CD4-positive, CD25-positive, alpha-beta regulatory T cell (primary cell): ENCODE data around the gene DTNB. TPM values are rescaled to one million over a fixed set of nuclear protein-coding genes. Genes with fewer than 3 reads are reported as not detected.
A peak's percentile ranks its signal among the peaks of the same experiment; 100 is the strongest.

Source experiments
- ATAC-seq, 2 donors: fragments of 150-1000 bp; cut with Tn5 transposase; one replicate each; pipeline ENCODE4 v1.10.0; 2021; ENCODE audit warnings: low read depth in 2 of 2, moderate number of reproducible peaks in 2 of 2, moderate library complexity in 1 of 2
- DNase-seq, 3 donors: peaks; one replicate each; pipeline versions ENCODE4 v3.0.0 to v3.0.0-alpha.2; 2012 to 2022; ENCODE audit warnings: mixed read lengths in 1 of 3
- H3K27ac ChIP-seq: one replicate; pipeline ENCODE4 v1.7.0; 2013; ENCODE audit warnings: mild to moderate bottlenecking, low read length; ENCODE audit not compliant: insufficient read depth, poor library complexity, severe bottlenecking
- H3K27me3 ChIP-seq: one replicate; pipeline ENCODE4 v1.7.0; 2013; ENCODE audit warnings: low read length; ENCODE audit not compliant: control insufficient read depth, insufficient read depth
- H3K36me3 ChIP-seq: one replicate; pipeline ENCODE4 v1.7.0; 2013; ENCODE audit warnings: mild to moderate bottlenecking, low read length, moderate library complexity; ENCODE audit not compliant: control insufficient read depth, insufficient read depth
- H3K4me1 ChIP-seq: 2 replicates; pipeline ENCODE4 v1.7.0; 2013; ENCODE audit warnings: mild to moderate bottlenecking, low read length; ENCODE audit not compliant: insufficient read depth, control insufficient read depth, poor library complexity, severe bottlenecking
- H3K4me3 ChIP-seq: one replicate; pipeline ENCODE4 v1.7.0; 2013; ENCODE audit warnings: low read depth, mild to moderate bottlenecking, low read length, moderate library complexity
- H3K9me3 ChIP-seq, 2 experiments: 1 replicate in 1 of 2; 2 replicates in 1 of 2; pipeline ENCODE4 v1.7.0; 2013; ENCODE audit warnings: low read length in 2 of 2, mild to moderate bottlenecking in 1 of 2, moderate library complexity in 1 of 2; ENCODE audit not compliant: control insufficient read depth in 2 of 2
- H3K27ac Mint-ChIP-seq, 3 donors: one replicate each; pipeline ENCODE4 v1.8.0; 2020 to 2022; ENCODE audit warnings: mild to moderate bottlenecking in 3 of 3, mixed read lengths in 3 of 3, moderate library complexity in 2 of 3
- H3K27me3 Mint-ChIP-seq: one replicate; pipeline ENCODE4 v1.8.0; 2022; ENCODE audit warnings: mild to moderate bottlenecking, mixed read lengths
- H3K36me3 Mint-ChIP-seq: one replicate; pipeline ENCODE4 v1.8.0; 2020; ENCODE audit warnings: mixed read lengths
- H3K4me1 Mint-ChIP-seq, 4 donors: one replicate each; pipeline ENCODE4 v1.8.0; 2020 to 2022; ENCODE audit warnings: mixed read lengths in 4 of 4, mild to moderate bottlenecking in 1 of 4
- H3K4me3 Mint-ChIP-seq, 4 donors: one replicate each; pipeline ENCODE4 v1.8.0; 2020 to 2022; ENCODE audit warnings: mild to moderate bottlenecking in 4 of 4, mixed read lengths in 4 of 4, moderate library complexity in 3 of 4
- H3K9me3 Mint-ChIP-seq, 7 donors: one replicate each; pipeline ENCODE4 v1.8.0; 2020 to 2022; ENCODE audit warnings: mixed read lengths in 7 of 7, mild to moderate bottlenecking in 3 of 7, moderate library complexity in 2 of 7
- polyA plus RNA-seq, 4 donors: library from polyadenylated mRNA; unstranded; fragments of 300-500 nt; fragmentation: Illumina TruSeq; gene quantifications; one replicate each; pipeline ENCODE4 v1.2.3, GENCODE V29; 2021
- total RNA-seq: library from RNA; stranded (reverse); gene quantifications from one replicate; pipeline ENCODE4 v1.2.3, GENCODE V29; 2022

The DTNB gene
- total and polyA plus RNA-seq, 5 donors from 2014 or later = 11.5 to 50.1 (median 15.0) TPM

- DNase-seq = peak in 1 of 3 donors; percentile 85
- Mint-ChIP-seq H3K27me3 (no peaks in the 10 kb centered on the region), H3K36me3 (peaks cover 28% of the 10 kb centered on the region), H3K9me3 (no peaks in the 10 kb centered on the region), H3K27ac (peak overlapping the region; percentile 38 to 89 (median 70)), H3K4me1 (peaks cover 12 to 20% (median 18%) of the 10 kb centered on the region in 4 donors), H3K4me3 (peak overlapping the region in 1 of 4 donors; percentile 18)
- peaks cover 22% of the 10 kb centered on the region for H3K36me3 ChIP-seq
- ATAC-seq = peak; percentile 40 to 60
- H3K4me3 ChIP-seq = peak overlapping the region; percentile 29
- no peaks in the 10 kb centered on the region for H3K9me3 ChIP-seq
- peak overlapping the region; percentile 24 for H3K27ac ChIP-seq
- H3K4me1 ChIP-seq = no peaks in the 10 kb centered on the region
- H3K27me3 ChIP-seq = no peaks in the 10 kb centered on the region
Observed at GRCh38 chr2:25453199-25453905, 220.0 kb downstream of the DTNB start.

GRCh38 chr2:25448808-25449207 lies 224.6 kb downstream of the DTNB start:
- no peak for DNase-seq
- no peak overlapping the region for H3K27ac ChIP-seq
- Mint-ChIP-seq H3K9me3 (no peaks in the 10 kb centered on the region), H3K27me3 (no peaks in the 10 kb centered on the region), H3K4me3 (no peak overlapping the region), H3K27ac (no peak overlapping the region), H3K36me3 (peaks cover 51% of the 10 kb centered on the region), H3K4me1 (peaks cover 9 to 18% (median 11%) of the 10 kb centered on the region in 4 donors)
- H3K4me1 ChIP-seq = no peaks in the 10 kb centered on the region
- no peak for ATAC-seq
- no peaks in the 10 kb centered on the region for H3K9me3 ChIP-seq
- H3K4me3 ChIP-seq = no peak overlapping the region
- H3K27me3 ChIP-seq = no peaks in the 10 kb centered on the region
- peaks cover 26% of the 10 kb centered on the region for H3K36me3 ChIP-seq

GRCh38 chr2:25447018-25447417 lies 226.4 kb downstream of the DTNB start:
- no peak overlapping the region for H3K27ac Mint-ChIP-seq
- H3K4me3 ChIP-seq = no peak overlapping the region
- H3K4me1 ChIP-seq = no peaks in the 10 kb centered on the region
- peaks cover 0 to 7% (median 2%) of the 10 kb centered on the region in 4 donors for H3K4me1 Mint-ChIP-seq
- no peaks in the 10 kb centered on the region for H3K27me3 Mint-ChIP-seq
- no peaks in the 10 kb centered on the region for H3K9me3 ChIP-seq
- peaks cover 26% of the 10 kb centered on the region for H3K36me3 ChIP-seq
- ATAC-seq (no peak), DNase-seq (no peak)
- H3K4me3 Mint-ChIP-seq = no peak overlapping the region
- H3K36me3 Mint-ChIP-seq = peaks cover 54% of the 10 kb centered on the region
- no peaks in the 10 kb centered on the region for H3K9me3 Mint-ChIP-seq
- no peaks in the 10 kb centered on the region for H3K27me3 ChIP-seq
- no peak overlapping the region for H3K27ac ChIP-seq

- Histone ChIP-seq H3K27ac (no peak overlapping the region), H3K27me3 (no peaks in the 10 kb centered on the region), H3K4me3 (no peak overlapping the region), H3K9me3 (no peaks in the 10 kb centered on the region), H3K36me3 (peaks cover 19% of the 10 kb centered on the region), H3K4me1 (no peaks in the 10 kb centered on the region)
- Mint-ChIP-seq H3K36me3 (peaks cover 48% of the 10 kb centered on the region), H3K27ac (no peak overlapping the region), H3K9me3 (no peaks in the 10 kb centered on the region), H3K27me3 (no peaks in the 10 kb centered on the region), H3K4me1 (peaks cover 0 to 4% (median under 1%) of the 10 kb centered on the region in 4 donors), H3K4me3 (no peak overlapping the region)
- no peak for ATAC-seq
- DNase-seq = no peak
Observed at GRCh38 chr2:25446122-25446521, 227.3 kb downstream of the DTNB start.

GRCh38 chr2:25445464-25445863 lies 227.9 kb downstream of the DTNB start:
- Mint-ChIP-seq H3K4me3 (no peak overlapping the region), H3K36me3 (peaks cover 49% of the 10 kb centered on the region), H3K27me3 (no peaks in the 10 kb centered on the region), H3K9me3 (no peaks in the 10 kb centered on the region), H3K27ac (peak overlapping the region in 1 of 3 donors; percentile 27), H3K4me1 (peaks cover 0 to 4% (median 0%) of the 10 kb centered on the region in 4 donors)
- no peaks in the 10 kb centered on the region for H3K27me3 ChIP-seq
- no peak overlapping the region for H3K27ac ChIP-seq
- no peak overlapping the region for H3K4me3 ChIP-seq
- no peak for DNase-seq
- H3K4me1 ChIP-seq = no peaks in the 10 kb centered on the region
- ATAC-seq = no peak
- peaks cover 15% of the 10 kb centered on the region for H3K36me3 ChIP-seq
- no peaks in the 10 kb centered on the region for H3K9me3 ChIP-seq

- ATAC-seq (no peak), DNase-seq (no peak)
- peaks cover 0 to 4% (median 0%) of the 10 kb centered on the region in 4 donors for H3K4me1 Mint-ChIP-seq
- Histone ChIP-seq H3K4me1 (no peaks in the 10 kb centered on the region), H3K27ac (no peak overlapping the region), H3K9me3 (no peaks in the 10 kb centered on the region), H3K27me3 (no peaks in the 10 kb centered on the region), H3K4me3 (no peak overlapping the region), H3K36me3 (peaks cover 9% of the 10 kb centered on the region)
- no peak overlapping the region for H3K4me3 Mint-ChIP-seq
- no peaks in the 10 kb centered on the region for H3K9me3 Mint-ChIP-seq
- no peaks in the 10 kb centered on the region for H3K27me3 Mint-ChIP-seq
- H3K27ac Mint-ChIP-seq = no peak overlapping the region
- peaks cover 44% of the 10 kb centered on the region for H3K36me3 Mint-ChIP-seq
Observed at GRCh38 chr2:25444608-25445270, 228.6 kb downstream of the DTNB start.

- no peak for DNase-seq
- Histone ChIP-seq H3K27me3 (no peaks in the 10 kb centered on the region), H3K9me3 (no peaks in the 10 kb centered on the region), H3K4me1 (no peaks in the 10 kb centered on the region), H3K36me3 (peaks cover 4% of the 10 kb centered on the region), H3K4me3 (no peak overlapping the region), H3K27ac (no peak overlapping the region)
- H3K9me3 Mint-ChIP-seq = no peaks in the 10 kb centered on the region
- ATAC-seq = no peak
- H3K4me1 Mint-ChIP-seq = peaks cover 0 to 4% (median 0%) of the 10 kb centered on the region in 4 donors
- no peaks in the 10 kb centered on the region for H3K27me3 Mint-ChIP-seq
- no peak overlapping the region for H3K4me3 Mint-ChIP-seq
- peaks cover 38% of the 10 kb centered on the region for H3K36me3 Mint-ChIP-seq
- H3K27ac Mint-ChIP-seq = no peak overlapping the region
Observed at GRCh38 chr2:25443766-25444165, 229.6 kb downstream of the DTNB start.
